ENCODE results near the gene EREG.

EREG gene

GRCh38 chr4:74374561-74375327, 9.8 kb downstream of the EREG start:
- no peak overlapping the region for H3K27ac ChIP-seq (ENCODE audit: low read depth, low read length)
- no peak overlapping the region for H2AK5ac ChIP-seq (ENCODE audit: low read length)
- no peak overlapping the region for H3K9ac ChIP-seq (ENCODE audit: low read length)
- no peak overlapping the region for H4K8ac ChIP-seq (ENCODE audit: low read depth, low read length)
- no CpG with 5 or more reads among the region's 10 CpGs for WGBS (ENCODE audit: extremely low coverage, insufficient coverage, low lambda C conversion rate)
- no peaks in the 10 kb centered on the region for H3K79me1 ChIP-seq (ENCODE audit: low read length)
- no peaks in the 10 kb centered on the region for H3K4me1 ChIP-seq (ENCODE audit: control insufficient read depth, low read depth, low read length)
- no peak overlapping the region for H3K23ac ChIP-seq (ENCODE audit: low read length)
- H2BK5ac ChIP-seq (ENCODE audit: low read length) = no peak overlapping the region
- H3K36me3 ChIP-seq (ENCODE audit: control insufficient read depth, insufficient read depth, low read length) = no peaks in the 10 kb centered on the region
- H3K18ac ChIP-seq (ENCODE audit: low read length) = no peak overlapping the region
- DNase-seq = no peak
- H3K56ac ChIP-seq (ENCODE audit: low read length) = no peak overlapping the region
- no peak overlapping the region for H3K4me2 ChIP-seq (ENCODE audit: low read length)
- H2BK120ac ChIP-seq (ENCODE audit: low read depth, low read length) = no peak overlapping the region
- no peak overlapping the region for H3K4ac ChIP-seq (ENCODE audit: low read depth, low read length)
- no peaks in the 10 kb centered on the region for H3K27me3 ChIP-seq (ENCODE audit: insufficient read depth, low read length, poor library complexity)
- H2BK15ac ChIP-seq (replicated peaks; ENCODE audit: low read depth) = no peak overlapping the region
- H4K5ac ChIP-seq (ENCODE audit: low read length) = no peak overlapping the region
- no peak overlapping the region for H3K4me3 ChIP-seq (ENCODE audit: low read length)
- no peaks in the 10 kb centered on the region for H3K79me2 ChIP-seq (ENCODE audit: control insufficient read depth, insufficient read depth, low read length)

- no CpG with 5 or more reads among the region's 7 CpGs for WGBS (ENCODE audit: extremely low coverage, insufficient coverage, low lambda C conversion rate)
- no peak overlapping the region for H2AK5ac ChIP-seq (ENCODE audit: low read length)
- no peak overlapping the region for H3K4me3 ChIP-seq (ENCODE audit: low read length)
- H3K79me2 ChIP-seq (ENCODE audit: control insufficient read depth, insufficient read depth, low read length) = no peaks in the 10 kb centered on the region
- H4K8ac ChIP-seq (ENCODE audit: low read depth, low read length) = no peak overlapping the region
- H3K4me1 ChIP-seq (ENCODE audit: control insufficient read depth, low read depth, low read length) = no peaks in the 10 kb centered on the region
- no peak overlapping the region for H3K4me2 ChIP-seq (ENCODE audit: low read length)
- no peaks in the 10 kb centered on the region for H3K79me1 ChIP-seq (ENCODE audit: low read length)
- H4K5ac ChIP-seq (ENCODE audit: low read length) = no peak overlapping the region
- no peak for DNase-seq
- no peak overlapping the region for H3K23ac ChIP-seq (ENCODE audit: low read length)
- no peak overlapping the region for H3K4ac ChIP-seq (ENCODE audit: low read depth, low read length)
- no peaks in the 10 kb centered on the region for H3K27me3 ChIP-seq (ENCODE audit: insufficient read depth, low read length, poor library complexity)
- H2BK5ac ChIP-seq (ENCODE audit: low read length) = no peak overlapping the region
- H3K36me3 ChIP-seq (ENCODE audit: control insufficient read depth, insufficient read depth, low read length) = no peaks in the 10 kb centered on the region
- no peak overlapping the region for H3K27ac ChIP-seq (ENCODE audit: low read depth, low read length)
- H3K18ac ChIP-seq (ENCODE audit: low read length) = no peak overlapping the region
- H3K9ac ChIP-seq (ENCODE audit: low read length) = no peak overlapping the region
- H2BK120ac ChIP-seq (ENCODE audit: low read depth, low read length) = no peak overlapping the region
- no peak overlapping the region for H3K56ac ChIP-seq (ENCODE audit: low read length)
- no peak overlapping the region for H2BK15ac ChIP-seq (replicated peaks; ENCODE audit: low read depth)
Observed at GRCh38 chr4:74375824-74376426, 11.0 kb downstream of the EREG start.

GRCh38 chr4:74376888-74377483, 12.0 kb downstream of the EREG start:
- Histone ChIP-seq H2BK5ac (ENCODE audit: low read length) (no peak overlapping the region), H2AK5ac (ENCODE audit: low read length) (no peak overlapping the region), H3K4me3 (ENCODE audit: low read length) (no peak overlapping the region), H3K27me3 (ENCODE audit: insufficient read depth, low read length, poor library complexity) (no peaks in the 10 kb centered on the region), H3K23ac (ENCODE audit: low read length) (no peak overlapping the region), H2BK15ac (replicated peaks; ENCODE audit: low read depth) (no peak overlapping the region), H4K5ac (ENCODE audit: low read length) (no peak overlapping the region), H3K4me2 (ENCODE audit: low read length) (no peak overlapping the region), H3K4ac (ENCODE audit: low read depth, low read length) (no peak overlapping the region), H3K27ac (ENCODE audit: low read depth, low read length) (no peak overlapping the region), H3K79me2 (ENCODE audit: control insufficient read depth, insufficient read depth, low read length) (no peaks in the 10 kb centered on the region), H3K79me1 (ENCODE audit: low read length) (no peaks in the 10 kb centered on the region), H3K4me1 (ENCODE audit: control insufficient read depth, low read depth, low read length) (no peaks in the 10 kb centered on the region), H3K56ac (ENCODE audit: low read length) (no peak overlapping the region), H3K9ac (ENCODE audit: low read length) (no peak overlapping the region), H3K18ac (ENCODE audit: low read length) (no peak overlapping the region), H2BK120ac (ENCODE audit: low read depth, low read length) (no peak overlapping the region), H3K36me3 (ENCODE audit: control insufficient read depth, insufficient read depth, low read length) (no peaks in the 10 kb centered on the region), H4K8ac (ENCODE audit: low read depth, low read length) (no peak overlapping the region)
- WGBS (ENCODE audit: extremely low coverage, insufficient coverage, low lambda C conversion rate) = no CpG with 5 or more reads among the region's 4 CpGs
- peak; percentile 61 for DNase-seq

- Histone ChIP-seq H4K5ac (ENCODE audit: low read length) (no peak overlapping the region), H3K56ac (ENCODE audit: low read length) (no peak overlapping the region), H3K79me2 (ENCODE audit: control insufficient read depth, insufficient read depth, low read length) (no peaks in the 10 kb centered on the region), H3K18ac (ENCODE audit: low read length) (no peak overlapping the region), H3K79me1 (ENCODE audit: low read length) (no peaks in the 10 kb centered on the region), H3K23ac (ENCODE audit: low read length) (no peak overlapping the region), H3K4me2 (ENCODE audit: low read length) (no peak overlapping the region), H4K8ac (ENCODE audit: low read depth, low read length) (no peak overlapping the region), H3K36me3 (ENCODE audit: control insufficient read depth, insufficient read depth, low read length) (no peaks in the 10 kb centered on the region), H2BK120ac (ENCODE audit: low read depth, low read length) (no peak overlapping the region), H3K4me1 (ENCODE audit: control insufficient read depth, low read depth, low read length) (no peaks in the 10 kb centered on the region), H3K4me3 (ENCODE audit: low read length) (no peak overlapping the region), H3K27me3 (ENCODE audit: insufficient read depth, low read length, poor library complexity) (no peaks in the 10 kb centered on the region), H2BK15ac (replicated peaks; ENCODE audit: low read depth) (no peak overlapping the region), H3K27ac (ENCODE audit: low read depth, low read length) (no peak overlapping the region), H3K9ac (ENCODE audit: low read length) (no peak overlapping the region), H2BK5ac (ENCODE audit: low read length) (no peak overlapping the region), H3K4ac (ENCODE audit: low read depth, low read length) (no peak overlapping the region), H2AK5ac (ENCODE audit: low read length) (no peak overlapping the region)
- WGBS (ENCODE audit: extremely low coverage, insufficient coverage, low lambda C conversion rate) = no CpG with 5 or more reads among the region's 5 CpGs
- peak; percentile 35 for DNase-seq
Observed at GRCh38 chr4:74377714-74378113, 12.8 kb downstream of the EREG start.

- Histone ChIP-seq H2BK120ac (ENCODE audit: low read depth, low read length) (no peak overlapping the region), H3K9ac (ENCODE audit: low read length) (no peak overlapping the region), H4K8ac (ENCODE audit: low read depth, low read length) (no peak overlapping the region), H3K27ac (ENCODE audit: low read depth, low read length) (no peak overlapping the region), H3K4me3 (ENCODE audit: low read length) (no peak overlapping the region), H3K23ac (ENCODE audit: low read length) (no peak overlapping the region), H3K4me2 (ENCODE audit: low read length) (no peak overlapping the region), H2BK5ac (ENCODE audit: low read length) (no peak overlapping the region), H2BK15ac (replicated peaks; ENCODE audit: low read depth) (no peak overlapping the region), H2AK5ac (ENCODE audit: low read length) (no peak overlapping the region), H3K79me1 (ENCODE audit: low read length) (no peaks in the 10 kb centered on the region), H3K79me2 (ENCODE audit: control insufficient read depth, insufficient read depth, low read length) (no peaks in the 10 kb centered on the region), H3K36me3 (ENCODE audit: control insufficient read depth, insufficient read depth, low read length) (no peaks in the 10 kb centered on the region), H3K4me1 (ENCODE audit: control insufficient read depth, low read depth, low read length) (no peaks in the 10 kb centered on the region), H4K5ac (ENCODE audit: low read length) (no peak overlapping the region), H3K27me3 (ENCODE audit: insufficient read depth, low read length, poor library complexity) (no peaks in the 10 kb centered on the region), H3K56ac (ENCODE audit: low read length) (no peak overlapping the region), H3K4ac (ENCODE audit: low read depth, low read length) (no peak overlapping the region), H3K18ac (ENCODE audit: low read length) (no peak overlapping the region)
- DNase-seq = no peak
Observed at GRCh38 chr4:74378573-74378972, 13.6 kb downstream of the EREG start.

All from mesendoderm (in vitro differentiated cells).